Measurements from ENCODE around the gene AQP4.

AQP4 gene, protein sequence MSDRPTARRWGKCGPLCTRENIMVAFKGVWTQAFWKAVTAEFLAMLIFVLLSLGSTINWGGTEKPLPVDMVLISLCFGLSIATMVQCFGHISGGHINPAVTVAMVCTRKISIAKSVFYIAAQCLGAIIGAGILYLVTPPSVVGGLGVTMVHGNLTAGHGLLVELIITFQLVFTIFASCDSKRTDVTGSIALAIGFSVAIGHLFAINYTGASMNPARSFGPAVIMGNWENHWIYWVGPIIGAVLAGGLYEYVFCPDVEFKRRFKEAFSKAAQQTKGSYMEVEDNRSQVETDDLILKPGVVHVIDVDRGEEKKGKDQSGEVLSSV

DNA sequence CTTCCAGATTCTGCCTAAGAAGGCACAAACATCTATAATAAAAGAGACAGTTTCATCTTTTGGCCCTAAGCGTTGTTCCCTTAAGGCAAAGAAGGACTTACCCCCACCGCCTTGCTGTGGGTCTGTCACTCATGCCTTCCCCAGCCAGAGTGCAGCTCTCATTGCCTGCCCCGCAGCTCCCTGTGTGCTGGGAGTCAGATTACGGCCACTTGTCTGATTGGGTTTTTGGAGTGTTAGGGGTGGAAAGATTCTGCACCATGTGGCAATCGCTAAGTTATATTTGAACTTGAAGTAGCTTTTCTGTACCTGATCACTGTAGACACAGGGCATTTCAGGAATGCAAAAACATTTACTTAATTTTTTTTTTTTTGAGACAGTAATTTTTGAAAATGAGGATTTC, at the start of gene AQP4:
AQP4 (minus strand) TSS at position 151 of the 400 bp plus-strand sequence; CDS start at position 133, 18 bp downstream.
- no peak for DNase-seq (ENCODE audit: low read depth)

DNA sequence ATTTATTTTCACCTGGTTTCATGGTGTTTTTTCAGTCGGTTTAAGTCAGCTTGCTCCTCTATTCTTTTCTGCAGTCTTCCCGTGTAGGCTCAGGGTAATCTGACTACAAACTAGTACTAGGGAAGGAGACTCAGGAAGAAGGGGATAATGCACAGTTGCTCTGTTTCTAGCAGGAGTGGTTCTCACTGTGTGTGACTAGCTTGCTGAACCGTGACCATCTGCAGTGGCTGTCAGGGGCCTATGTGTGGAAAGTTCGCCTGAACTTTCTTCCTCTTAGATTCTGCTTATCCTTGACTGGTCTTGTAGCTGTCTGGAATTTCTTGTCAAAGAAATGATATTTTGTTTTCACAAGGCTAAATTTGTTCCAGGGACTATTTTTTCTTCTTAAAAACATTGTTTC, 46.3 kb upstream of the AQP4 start:
- no peak for DNase-seq (ENCODE audit: low read depth)

DNA sequence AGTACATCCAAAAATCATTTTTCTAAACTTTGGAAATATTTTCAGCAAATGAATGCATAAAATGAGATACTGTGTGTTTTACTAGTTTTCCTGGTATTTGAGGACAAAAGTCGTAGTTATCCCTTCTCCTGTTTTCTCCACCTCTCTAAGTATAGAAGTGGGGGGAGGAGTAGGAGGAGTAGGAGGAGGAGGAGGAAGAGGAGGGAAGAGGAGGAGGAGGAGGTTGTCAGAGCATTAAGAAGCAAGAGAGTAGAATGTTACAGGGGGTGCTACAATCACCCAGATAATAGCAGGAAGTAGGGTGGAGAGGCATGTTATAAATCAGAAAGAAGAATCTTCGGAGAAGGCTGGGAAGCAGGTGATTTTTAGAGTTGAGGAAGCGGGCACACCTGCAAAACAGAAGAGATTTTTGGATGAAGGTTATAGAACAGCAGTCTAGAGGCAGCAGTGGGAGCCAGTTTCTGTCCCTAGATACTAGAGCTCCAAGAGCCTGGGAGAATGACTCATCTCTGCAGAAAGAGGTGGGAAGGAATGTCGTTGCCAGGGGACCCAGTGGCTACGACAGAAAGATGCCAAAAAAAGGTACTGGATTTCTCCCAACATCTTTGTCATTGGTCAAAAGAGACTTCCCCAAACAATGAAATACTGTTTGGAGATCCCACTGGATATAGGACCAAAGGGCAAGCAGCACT, 44.2 kb upstream of the AQP4 start:
- DNase-seq (ENCODE audit: low read depth): no peak

DNA sequence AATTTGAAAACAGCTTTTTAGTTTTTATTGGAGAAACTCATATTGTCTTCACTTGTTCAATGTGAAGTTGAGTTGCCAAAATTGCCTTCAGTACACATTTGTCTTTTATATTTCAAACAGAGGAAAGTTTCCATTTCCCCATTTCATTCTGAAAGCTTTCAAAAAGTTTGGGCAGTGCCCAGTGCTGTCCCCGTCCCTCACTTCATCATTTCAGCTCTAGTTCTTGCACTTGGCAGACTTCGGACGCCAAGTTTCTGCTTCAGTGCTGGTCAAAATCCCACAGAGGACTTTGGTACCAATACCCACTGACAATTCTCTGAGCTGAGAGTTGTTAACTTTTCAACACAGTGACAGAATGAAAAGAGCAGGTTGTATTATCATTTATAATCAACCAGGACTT, 43.4 kb upstream of the AQP4 start:
- no peak for DNase-seq (ENCODE audit: low read depth)

DNA sequence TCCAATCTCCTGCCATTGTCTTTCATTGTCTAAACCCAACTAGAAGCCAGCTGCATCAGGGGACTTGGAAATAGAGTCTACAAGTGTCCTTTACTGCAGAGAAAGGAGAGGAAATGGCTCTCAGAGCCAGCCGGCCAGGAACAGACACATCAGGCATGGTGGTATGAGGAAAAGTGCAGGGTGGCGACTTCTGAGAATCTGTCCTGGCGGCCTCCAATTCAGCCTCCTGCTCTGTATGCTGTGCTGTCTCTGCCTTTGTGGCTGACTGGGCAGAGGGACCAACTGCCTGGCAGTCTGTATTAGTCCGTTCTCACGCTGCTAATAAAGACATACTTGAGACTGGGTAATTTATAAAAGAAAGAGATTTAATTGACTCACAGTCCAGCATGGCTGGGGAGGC, 36.8 kb upstream of the AQP4 start:
- no peak for DNase-seq (ENCODE audit: low read depth)

DNA sequence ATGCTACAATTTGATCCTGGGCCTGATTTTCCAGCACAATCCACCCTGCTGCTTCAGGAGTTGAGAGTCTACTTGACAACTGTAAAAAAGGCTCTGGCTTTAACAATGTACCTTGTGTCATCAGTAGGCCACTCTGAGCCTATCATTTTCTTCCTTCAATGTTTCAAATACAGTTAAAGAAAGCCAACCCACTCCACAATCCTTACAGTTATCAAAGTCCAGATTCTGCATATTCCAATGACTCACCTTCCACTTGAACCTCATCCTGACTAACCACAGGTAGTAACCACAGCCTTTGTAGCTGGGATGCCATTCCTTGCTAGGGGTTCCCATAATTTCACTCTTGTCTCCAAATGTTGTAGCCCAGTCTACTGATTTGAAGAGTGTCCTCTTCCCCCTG, 35.5 kb upstream of the AQP4 start:
- DNase-seq (ENCODE audit: low read depth): no peak

DNA sequence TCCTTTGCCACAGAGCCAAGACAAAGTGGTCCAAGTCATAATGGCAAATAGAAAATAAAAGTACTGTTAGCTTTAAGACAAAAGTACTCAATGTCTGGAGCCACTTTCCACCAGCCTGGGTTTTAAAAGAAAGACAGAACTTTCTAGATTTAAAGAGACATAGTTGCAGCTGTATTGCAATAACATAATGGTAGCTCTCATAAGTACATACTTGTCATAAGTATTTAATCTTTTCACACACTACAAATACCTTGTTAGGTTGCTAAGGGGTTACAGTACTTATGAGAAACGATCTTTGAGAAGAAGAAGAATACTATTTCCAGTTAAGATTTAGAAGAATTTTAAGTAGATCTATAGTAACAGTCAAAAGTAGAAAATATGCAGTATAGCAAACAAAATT, 28.9 kb upstream of the AQP4 start:
- DNase-seq (ENCODE audit: low read depth): no peak

DNA sequence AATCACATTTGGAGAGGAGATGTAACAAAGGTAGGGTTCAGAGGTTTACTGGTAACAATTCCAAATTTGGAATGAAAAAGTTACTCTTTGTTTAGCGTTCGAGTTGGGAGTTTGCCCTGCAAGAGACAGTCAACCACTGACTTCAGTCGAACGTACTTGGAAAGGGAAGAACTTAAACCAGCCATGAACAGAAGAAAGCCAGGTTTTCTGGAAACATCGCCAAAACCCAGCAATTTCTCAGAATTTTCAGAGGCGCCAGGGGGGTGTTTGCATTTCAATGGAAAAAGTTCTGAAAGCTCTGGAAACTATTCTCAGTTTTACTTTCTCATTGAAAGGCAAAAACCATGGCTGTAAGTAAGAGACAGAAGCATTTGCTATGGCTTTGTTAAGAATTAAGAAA, 28.5 kb upstream of the AQP4 start:
- DNase-seq (ENCODE audit: low read depth): no peak

DNA sequence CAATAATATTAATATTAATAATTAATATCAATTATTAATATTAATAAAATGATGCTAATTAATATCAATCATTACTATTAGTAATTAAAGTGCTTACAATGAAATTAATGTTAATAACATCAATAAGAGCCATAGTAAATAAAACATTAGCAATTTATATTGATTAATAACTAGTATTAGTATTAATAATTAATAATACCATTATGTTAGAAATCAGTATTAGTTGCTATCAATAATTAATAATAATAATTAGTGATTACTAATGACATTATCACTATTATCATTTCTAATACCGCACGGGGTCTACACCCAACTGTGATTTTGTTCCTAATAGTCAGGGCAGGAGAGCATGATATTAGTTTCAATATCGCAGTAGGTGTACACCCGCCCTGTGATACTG, 22.8 kb upstream of the AQP4 start:
- DNase-seq (ENCODE audit: low read depth): no peak

DNA sequence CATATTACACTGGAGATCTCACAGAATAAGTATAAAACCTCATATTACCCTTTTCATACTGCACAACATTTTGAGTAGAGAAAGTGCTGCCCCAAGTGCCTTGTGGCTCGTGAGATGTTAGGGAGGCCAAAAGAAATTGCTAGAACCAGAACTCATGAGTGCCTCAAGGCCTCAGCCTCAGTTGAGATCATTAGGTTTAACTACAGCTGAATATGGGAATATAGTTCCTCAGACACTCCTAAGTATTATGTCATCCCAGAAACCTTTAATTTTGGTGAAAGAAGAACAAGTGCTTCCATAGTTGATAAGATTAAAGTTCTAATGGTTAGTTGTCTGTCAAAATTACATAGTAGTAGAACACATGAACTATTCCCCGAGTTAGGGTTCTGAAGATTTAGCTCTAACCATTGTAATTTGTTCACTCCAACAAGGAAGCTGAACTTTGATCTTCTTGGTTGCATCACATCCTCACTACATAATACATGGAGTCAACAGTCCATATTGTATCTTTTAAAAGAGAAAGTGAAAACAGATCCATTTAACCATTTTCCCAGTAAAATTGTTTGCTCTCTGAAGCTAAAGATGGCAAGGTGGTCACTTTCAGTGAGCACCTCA, 9.6 kb upstream of the AQP4 start:
- DNase-seq (ENCODE audit: low read depth): no peak

DNA sequence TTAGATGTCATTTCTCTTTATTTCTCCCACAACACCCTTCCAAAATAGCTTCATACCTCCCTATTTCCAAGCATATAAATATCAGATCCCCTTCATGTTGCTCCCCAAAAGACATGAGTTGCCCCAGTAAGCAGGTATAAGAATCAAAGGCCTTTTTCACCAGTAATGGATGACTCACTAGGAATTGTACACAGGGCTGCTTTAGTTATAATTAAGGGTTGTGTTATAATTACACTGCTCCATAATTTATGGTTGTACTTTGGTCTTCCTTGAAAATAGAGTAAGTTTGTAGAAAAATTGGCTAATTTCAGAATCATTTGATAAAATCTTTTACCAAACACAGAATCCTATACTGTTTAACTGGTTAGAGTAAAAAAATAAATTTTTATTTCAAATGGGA, 8.8 kb upstream of the AQP4 start:
- no peak for DNase-seq (ENCODE audit: low read depth)

DNA sequence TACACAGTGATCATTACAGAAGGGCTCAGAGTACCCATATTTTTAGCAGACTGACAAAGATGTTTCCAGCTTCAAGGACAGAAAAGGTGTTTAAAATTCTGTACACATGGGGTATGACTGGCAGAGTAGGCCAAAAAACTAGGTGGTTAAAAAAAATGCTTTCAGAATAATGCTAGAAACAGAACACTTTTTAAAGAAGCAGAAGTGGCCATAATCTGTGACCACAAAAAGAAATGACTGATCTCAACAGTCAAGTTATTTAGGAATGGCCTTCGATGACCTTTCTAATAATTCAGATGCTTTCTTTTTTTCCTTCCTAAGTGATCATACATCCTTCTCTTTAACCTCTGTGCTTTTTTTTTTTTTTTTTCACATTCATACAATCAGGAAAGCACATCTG, 4.1 kb upstream of the AQP4 start:
- no peak for DNase-seq (ENCODE audit: low read depth)

DNA sequence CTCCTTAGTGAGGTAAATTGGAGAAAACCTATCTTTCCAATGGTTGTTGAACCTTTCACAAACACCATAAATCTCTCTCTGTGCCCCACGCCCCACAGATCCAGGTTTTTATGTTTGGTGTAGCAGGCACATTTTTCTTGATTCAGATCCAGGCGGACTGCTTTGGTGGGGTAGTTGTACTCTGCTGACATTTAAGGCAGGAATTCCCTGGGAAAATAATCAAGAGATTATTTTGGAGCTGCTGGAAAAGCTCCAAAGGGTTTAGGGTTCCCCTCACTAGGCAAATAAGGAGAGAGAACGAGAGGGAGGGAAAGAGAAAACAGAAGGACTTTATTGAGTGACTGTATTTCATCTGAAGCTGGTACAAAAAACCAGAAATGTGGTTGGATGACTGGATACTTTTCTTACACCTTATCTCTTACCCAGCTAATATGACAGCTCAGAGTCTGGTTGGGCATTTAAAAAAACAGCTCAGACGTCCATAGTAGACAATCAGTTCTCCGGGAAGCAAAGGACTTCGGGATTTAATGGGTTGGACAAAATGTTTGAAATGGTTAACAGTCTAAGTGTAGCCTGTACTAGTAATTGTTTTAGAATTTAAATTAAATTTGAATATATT, 3.6 kb upstream of the AQP4 start:
- DNase-seq (ENCODE audit: low read depth): no peak

DNA sequence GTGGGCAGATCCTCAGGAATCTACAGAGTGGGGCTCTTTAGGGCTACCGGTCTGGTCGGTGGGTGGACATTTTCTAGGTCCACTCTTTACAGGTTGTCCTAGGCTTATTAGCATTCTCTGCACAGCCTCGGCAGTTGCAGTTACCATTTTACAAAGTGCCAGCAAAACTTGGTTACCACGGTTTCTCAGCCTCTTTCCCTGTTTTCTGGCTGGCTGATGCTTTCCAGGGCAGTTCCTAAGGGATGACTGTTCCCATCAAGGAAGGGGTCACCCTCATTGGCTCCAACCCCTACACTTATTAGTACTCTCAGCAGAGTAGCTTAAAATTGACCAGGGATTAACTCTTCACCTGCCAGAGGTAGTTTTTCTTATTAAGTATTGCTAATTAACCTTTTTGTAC, 2.0 kb upstream of the AQP4 start:
- DNase-seq (ENCODE audit: low read depth): no peak

DNA sequence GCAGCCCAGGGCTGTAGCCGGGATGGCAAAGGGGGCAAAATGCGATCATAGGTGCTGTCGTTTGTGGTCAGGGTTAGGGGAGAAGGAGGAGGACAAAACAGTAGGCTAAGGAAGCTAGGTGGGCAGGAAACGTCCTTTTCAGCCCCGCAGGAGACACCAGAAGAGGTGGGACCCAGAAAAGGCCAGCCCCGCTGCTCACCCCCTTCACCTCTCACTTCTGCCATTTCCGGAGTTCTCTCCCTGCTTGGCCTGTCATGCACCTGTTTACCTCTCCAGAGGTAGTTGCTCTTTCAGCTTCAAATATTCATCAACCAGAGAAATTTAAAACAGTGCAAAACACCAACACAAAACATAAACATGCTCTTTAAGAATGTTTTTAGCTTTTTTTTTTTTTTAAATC, 849 bp downstream of the AQP4 start:
- no peak for DNase-seq (ENCODE audit: low read depth)

DNA sequence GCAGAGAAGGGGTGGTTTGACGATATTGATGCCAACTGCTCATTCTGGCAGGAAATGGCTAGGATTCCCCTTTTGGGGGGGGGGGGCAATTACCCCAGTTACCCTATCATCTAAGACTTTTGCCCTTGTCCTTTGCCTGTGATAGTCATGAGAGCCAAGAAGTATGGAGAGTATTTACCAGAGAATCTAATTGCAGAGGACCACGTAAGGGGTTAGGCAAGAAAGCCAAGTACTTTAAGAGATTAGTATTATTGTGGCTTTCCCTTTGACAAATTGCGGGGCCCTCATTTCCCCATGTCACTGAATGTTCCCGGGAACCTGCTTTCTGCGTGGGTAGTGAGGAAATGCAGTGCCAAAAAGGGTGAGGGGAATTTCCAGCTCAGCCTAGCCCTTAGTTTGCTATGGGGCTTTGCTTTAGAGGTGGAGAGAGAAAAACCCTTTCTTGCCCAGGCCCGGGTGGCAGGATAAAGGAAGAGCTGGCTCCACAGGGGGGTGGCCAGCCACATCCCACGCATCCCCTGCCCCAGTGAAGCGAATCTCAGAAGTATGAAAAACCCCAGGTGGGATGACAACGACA, 1.5 kb downstream of the AQP4 start:
- DNase-seq (ENCODE audit: low read depth): no peak

DNA sequence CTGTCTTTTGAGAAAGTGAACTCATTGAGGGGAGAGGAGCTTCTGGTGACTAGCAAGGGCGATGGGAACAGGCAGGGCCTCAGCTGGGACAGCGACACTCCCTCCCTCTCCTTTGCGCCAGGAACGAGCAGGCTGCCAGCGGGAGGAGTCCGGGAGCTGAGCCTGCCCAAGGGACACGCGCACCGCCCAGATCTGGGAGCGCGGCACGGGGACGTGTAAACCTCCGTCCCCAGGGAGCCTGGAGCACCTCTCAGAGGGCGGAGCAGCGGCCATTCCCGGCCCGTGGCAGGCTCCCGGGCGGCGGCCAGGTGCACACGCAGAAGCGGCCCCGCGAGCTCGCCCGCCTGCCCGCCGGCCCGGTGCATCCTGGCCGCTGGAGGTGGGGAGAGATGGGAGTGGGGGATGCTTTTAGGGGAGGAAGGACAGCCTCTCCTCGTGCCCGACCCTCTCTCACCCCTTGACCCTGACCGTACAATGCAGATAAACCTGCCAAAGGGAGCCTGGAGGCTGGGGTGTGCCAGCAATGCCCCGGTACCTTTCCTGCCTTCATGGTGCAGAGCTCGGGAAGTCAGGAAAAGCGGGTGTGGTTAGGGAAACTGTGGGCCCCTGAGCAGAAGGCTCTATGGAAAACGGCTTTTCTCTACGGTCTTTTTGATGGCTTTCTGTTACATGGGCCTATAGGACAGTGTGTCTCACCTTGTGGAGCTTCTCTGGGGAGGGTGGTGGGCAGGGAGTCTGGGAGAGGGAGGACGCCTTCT, 2.2 kb downstream of the AQP4 start:
- DNase-seq (ENCODE audit: low read depth): no peak

DNA sequence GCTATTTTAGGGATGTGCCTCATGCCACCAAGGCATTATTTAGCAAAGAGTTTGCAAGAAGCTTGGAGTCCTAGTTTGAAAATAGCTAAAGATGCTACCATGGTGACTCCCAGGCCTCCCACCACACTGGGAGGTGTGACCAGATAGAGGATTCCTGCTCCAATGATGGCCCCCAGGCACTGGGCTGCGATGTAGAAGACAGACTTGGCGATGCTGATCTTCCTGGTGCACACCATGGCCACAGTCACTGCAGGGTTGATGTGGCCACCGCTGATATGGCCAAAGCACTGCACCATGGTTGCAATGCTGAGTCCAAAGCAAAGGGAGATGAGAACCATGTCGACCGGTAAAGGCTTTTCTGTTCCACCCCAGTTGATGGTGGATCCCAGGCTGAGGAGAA, 3.4 kb downstream of the AQP4 start:
- DNase-seq (ENCODE audit: low read depth): no peak

DNA sequence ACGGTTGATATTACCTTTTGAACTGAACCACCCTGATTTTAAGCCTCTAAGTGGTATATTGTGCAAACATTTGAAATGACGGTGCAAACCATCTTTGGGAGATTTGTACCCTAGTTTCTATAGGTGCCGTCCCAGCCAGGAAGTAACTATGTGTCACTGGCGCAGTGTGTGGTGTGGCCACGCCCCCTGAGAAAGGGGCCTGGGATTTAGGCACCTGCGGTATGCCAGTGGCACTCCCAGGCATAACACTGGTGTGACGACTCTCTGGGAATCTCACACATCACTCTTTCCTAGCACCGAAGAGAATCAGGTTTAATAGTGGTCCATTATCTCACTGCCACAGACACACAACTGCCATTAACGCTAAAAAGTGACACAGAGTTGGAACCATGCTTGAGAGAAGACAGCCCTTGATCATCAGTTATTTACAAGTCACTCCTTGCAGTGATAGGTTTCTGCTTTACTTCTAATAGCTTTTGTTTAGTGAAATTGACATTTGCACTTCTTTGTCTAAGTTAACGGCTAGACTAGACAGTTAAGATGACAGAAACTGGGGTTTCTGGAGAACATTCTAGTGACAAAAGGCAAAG, 11.1 kb downstream of the AQP4 start:
- no peak for DNase-seq (ENCODE audit: low read depth)

DNA sequence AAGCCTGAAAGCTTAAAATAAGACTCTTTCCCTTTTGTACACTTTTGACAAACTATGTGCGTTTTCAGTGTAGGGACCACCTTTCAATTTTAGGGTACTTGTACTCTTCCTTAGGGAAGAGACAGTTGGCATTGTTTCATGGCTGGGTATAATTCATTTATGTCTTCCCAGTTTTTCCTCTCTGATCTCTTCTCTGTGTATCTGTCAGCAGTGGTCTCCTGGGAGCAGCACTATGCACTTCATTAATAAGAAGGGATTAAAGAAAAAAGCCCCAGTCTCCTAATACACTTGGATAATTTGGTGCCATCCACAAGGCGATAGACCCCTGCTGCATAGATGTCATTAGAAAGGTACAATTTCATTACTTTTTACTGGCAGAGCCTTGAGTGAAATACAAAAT, 12.1 kb downstream of the AQP4 start:
- no peak for DNase-seq (ENCODE audit: low read depth)

DNA sequence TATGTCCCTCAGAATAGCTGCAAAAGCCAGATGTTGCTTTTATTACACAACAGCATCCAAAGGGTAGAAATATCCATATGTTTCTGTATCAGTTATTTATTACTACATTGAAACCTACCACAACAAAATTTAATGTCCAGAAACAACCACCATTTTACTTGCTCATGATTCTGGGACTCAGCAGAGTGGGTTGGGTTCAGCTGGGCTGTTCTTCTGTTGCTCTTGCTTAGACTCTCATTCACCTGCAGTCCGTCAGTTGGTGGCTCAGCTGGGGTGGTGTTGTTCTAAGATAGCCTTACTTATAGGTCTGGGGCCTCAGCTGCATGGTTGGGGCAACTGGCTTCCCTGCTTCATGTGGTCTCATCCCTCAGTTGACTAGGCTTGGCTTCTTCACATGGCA, 21.7 kb downstream of the AQP4 start:
- no peak for DNase-seq (ENCODE audit: low read depth)

DNA sequence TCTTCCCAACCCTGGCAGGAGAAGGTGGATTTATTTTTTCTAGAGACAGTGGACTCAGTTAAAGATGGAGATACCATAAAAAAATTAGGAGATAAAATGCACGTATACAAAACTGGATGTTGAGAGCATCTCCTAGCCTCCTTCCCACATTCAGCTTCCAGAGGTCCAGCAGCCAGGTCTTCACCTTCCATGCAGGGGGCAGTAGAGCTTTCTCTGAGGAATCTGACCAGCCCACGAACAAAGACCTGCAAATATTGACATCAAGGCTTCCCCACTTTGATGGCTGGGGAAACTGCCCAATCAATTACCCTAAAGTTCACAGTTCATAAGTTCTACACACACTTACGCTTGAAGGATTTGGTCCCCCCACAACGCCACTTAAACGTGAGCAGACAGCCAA, 24.5 kb downstream of the AQP4 start:
- no peak for DNase-seq (ENCODE audit: low read depth)
